Liver (tissue), 3 donors: ENCODE measurements around the gene THOP1.

ENCODE experiments used
- EGR1 ChIP-seq, 2 donors: IDR thresholded peaks; 2 replicates each; pipeline ENCODE4 v1.6.1; 2016 to 2018; ENCODE audit warnings: antibody characterized with exemption in 2 of 2, low read depth in 2 of 2
- GABPA ChIP-seq, 2 donors: IDR thresholded peaks in 1 of 2; conservative IDR thresholded peaks in 1 of 2; 2 replicates each; pipeline ENCODE4 v1.6.1; 2016; ENCODE audit warnings: antibody characterized with exemption in 2 of 2, mild to moderate bottlenecking in 1 of 2, moderate library complexity in 1 of 2
- RXRA ChIP-seq, 2 donors: IDR thresholded peaks; 2 replicates each; pipeline ENCODE4 v1.6.1; 2017 to 2018; ENCODE audit warnings: antibody characterized with exemption in 2 of 2, mild to moderate bottlenecking in 1 of 2
- TF ChIP-seq, protein P1 (sequence below): fragments of 150-350 bp; IDR thresholded peaks from 2 replicates; pipeline ENCODE4 v1.5.1; 2017; ENCODE audit warnings: improper control_type of control experiment, low read depth, low read length; ENCODE audit not compliant: missing input control
- TF ChIP-seq, protein P2 (sequence below): IDR thresholded peaks from 2 replicates; pipeline ENCODE4 v1.6.1; 2016; ENCODE audit warnings: antibody characterized with exemption
- TF ChIP-seq, protein P3 (sequence below): IDR thresholded peaks from 2 replicates; pipeline ENCODE4 v1.6.1; 2016; ENCODE audit warnings: antibody characterized with exemption
- TF ChIP-seq, protein P4 (sequence below): IDR thresholded peaks from 2 replicates; pipeline ENCODE4 v1.6.1; 2016; ENCODE audit warnings: antibody characterized with exemption, mild to moderate bottlenecking
- donor health status: healthy.
- donor health status: healthy.

DNA sequence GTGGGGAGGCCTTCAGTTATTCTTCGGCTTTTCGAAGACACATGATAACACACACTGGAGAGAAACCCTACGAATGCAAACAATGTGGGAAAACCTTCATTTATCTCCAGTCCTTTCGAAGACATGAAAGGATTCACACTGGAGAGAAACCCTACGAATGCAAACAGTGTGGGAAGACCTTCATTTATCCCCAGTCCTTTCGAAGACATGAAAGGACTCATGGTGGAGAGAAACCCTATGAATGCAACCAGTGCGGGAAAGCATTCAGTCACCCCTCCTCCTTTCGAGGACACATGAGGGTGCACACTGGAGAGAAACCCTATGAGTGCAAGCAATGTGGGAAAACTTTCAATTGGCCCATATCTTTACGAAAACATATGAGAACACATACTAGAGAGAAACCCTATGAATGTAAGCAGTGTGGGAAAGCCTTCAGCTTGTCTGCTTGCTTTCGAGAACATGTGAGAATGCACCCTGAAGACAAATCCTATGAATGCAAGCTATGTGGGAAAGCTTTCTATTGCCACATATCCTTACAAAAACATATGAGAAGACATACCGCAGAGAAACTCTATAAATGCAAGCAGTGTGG lies 67.8 kb downstream of the THOP1 start:
- TF ChIP-seq, protein P1, sequence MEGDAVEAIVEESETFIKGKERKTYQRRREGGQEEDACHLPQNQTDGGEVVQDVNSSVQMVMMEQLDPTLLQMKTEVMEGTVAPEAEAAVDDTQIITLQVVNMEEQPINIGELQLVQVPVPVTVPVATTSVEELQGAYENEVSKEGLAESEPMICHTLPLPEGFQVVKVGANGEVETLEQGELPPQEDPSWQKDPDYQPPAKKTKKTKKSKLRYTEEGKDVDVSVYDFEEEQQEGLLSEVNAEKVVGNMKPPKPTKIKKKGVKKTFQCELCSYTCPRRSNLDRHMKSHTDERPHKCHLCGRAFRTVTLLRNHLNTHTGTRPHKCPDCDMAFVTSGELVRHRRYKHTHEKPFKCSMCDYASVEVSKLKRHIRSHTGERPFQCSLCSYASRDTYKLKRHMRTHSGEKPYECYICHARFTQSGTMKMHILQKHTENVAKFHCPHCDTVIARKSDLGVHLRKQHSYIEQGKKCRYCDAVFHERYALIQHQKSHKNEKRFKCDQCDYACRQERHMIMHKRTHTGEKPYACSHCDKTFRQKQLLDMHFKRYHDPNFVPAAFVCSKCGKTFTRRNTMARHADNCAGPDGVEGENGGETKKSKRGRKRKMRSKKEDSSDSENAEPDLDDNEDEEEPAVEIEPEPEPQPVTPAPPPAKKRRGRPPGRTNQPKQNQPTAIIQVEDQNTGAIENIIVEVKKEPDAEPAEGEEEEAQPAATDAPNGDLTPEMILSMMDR: no peak
- TF ChIP-seq, protein P2, sequence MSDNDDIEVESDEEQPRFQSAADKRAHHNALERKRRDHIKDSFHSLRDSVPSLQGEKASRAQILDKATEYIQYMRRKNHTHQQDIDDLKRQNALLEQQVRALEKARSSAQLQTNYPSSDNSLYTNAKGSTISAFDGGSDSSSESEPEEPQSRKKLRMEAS: no peak
- TF ChIP-seq GABPA (IDR thresholded peaks at IDR 0.05 in 1 of 2, conservative IDR thresholded peaks at IDR 0.05 in 1 of 2): no peak
- TF ChIP-seq RXRA (IDR thresholded peaks at IDR 0.05): no peak
- TF ChIP-seq, protein P3, sequence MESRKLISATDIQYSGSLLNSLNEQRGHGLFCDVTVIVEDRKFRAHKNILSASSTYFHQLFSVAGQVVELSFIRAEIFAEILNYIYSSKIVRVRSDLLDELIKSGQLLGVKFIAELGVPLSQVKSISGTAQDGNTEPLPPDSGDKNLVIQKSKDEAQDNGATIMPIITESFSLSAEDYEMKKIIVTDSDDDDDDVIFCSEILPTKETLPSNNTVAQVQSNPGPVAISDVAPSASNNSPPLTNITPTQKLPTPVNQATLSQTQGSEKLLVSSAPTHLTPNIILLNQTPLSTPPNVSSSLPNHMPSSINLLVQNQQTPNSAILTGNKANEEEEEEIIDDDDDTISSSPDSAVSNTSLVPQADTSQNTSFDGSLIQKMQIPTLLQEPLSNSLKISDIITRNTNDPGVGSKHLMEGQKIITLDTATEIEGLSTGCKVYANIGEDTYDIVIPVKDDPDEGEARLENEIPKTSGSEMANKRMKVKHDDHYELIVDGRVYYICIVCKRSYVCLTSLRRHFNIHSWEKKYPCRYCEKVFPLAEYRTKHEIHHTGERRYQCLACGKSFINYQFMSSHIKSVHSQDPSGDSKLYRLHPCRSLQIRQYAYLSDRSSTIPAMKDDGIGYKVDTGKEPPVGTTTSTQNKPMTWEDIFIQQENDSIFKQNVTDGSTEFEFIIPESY: no peak
- TF ChIP-seq, protein P4, sequence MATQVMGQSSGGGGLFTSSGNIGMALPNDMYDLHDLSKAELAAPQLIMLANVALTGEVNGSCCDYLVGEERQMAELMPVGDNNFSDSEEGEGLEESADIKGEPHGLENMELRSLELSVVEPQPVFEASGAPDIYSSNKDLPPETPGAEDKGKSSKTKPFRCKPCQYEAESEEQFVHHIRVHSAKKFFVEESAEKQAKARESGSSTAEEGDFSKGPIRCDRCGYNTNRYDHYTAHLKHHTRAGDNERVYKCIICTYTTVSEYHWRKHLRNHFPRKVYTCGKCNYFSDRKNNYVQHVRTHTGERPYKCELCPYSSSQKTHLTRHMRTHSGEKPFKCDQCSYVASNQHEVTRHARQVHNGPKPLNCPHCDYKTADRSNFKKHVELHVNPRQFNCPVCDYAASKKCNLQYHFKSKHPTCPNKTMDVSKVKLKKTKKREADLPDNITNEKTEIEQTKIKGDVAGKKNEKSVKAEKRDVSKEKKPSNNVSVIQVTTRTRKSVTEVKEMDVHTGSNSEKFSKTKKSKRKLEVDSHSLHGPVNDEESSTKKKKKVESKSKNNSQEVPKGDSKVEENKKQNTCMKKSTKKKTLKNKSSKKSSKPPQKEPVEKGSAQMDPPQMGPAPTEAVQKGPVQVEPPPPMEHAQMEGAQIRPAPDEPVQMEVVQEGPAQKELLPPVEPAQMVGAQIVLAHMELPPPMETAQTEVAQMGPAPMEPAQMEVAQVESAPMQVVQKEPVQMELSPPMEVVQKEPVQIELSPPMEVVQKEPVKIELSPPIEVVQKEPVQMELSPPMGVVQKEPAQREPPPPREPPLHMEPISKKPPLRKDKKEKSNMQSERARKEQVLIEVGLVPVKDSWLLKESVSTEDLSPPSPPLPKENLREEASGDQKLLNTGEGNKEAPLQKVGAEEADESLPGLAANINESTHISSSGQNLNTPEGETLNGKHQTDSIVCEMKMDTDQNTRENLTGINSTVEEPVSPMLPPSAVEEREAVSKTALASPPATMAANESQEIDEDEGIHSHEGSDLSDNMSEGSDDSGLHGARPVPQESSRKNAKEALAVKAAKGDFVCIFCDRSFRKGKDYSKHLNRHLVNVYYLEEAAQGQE: no peak
- no peak for TF ChIP-seq EGR1 (IDR thresholded peaks at IDR 0.05; ENCODE audit: low read depth in 2 of 2)
